Right lobe of liver (tissue), 6 donors: Measurements from ENCODE around the gene KLB. TPM values are rescaled to one million over a fixed set of nuclear protein-coding genes. Genes with fewer than 3 reads are reported as not detected.
A peak's percentile ranks its signal among the peaks of the same experiment; 100 is the strongest.
"Not testable (repeated sequence)": the region's sequence is repeated elsewhere in the genome, so short reads cannot be mapped to it uniquely, and the experiment has no call there.

Source experiments
- ATAC-seq, 4 donors: fragments of 200-7000 bp; cut with Tn5 transposase; one replicate each; pipeline ENCODE4 v1.9.1; 2020; ENCODE audit warnings: mild to moderate bottlenecking in 4 of 4, moderate library complexity in 4 of 4
- DNase-seq, 3 donors: peaks; one replicate each; pipeline ENCODE4 v3.0.0-alpha.2; 2020
- H3K27ac ChIP-seq, 3 donors: fragments of 200-600 bp; one replicate each; pipeline ENCODE4 v1.8.0; 2022
- H3K27me3 ChIP-seq, 2 donors: fragments of 200-600 bp; one replicate each; pipeline ENCODE4 v1.8.0; 2022
- H3K36me3 ChIP-seq, 4 donors: fragments of 200-600 bp; sonication (generic) in 1 of 4; one replicate each; pipeline versions ENCODE4 v1.5.1 to v1.8.0; 2017 to 2022; ENCODE audit warnings: control low read depth in 1 of 4
- H3K4me1 ChIP-seq, 4 donors: fragments of 200-600 bp; sonication (generic) in 1 of 4; one replicate each; pipeline versions ENCODE4 v1.5.1 to v1.8.0; 2017 to 2022; ENCODE audit warnings: control low read depth in 1 of 4
- H3K4me3 ChIP-seq, 3 donors: fragments of 200-600 bp; one replicate each; pipeline ENCODE4 v1.8.0; 2022
- H3K9me3 ChIP-seq, 4 donors: fragments of 200-600 bp; sonication (generic) in 1 of 4; one replicate each; pipeline versions ENCODE4 v1.5.1 to v1.8.0; 2017 to 2022; ENCODE audit warnings: control low read depth in 1 of 4
- CTCF ChIP-seq, 4 donors: fragments of 200-600 bp in 3 of 4; fragments of 450-650 bp in 1 of 4; IDR thresholded peaks; one replicate each; pipeline versions ENCODE4 v1.5.1 to v1.8.0; 2016 to 2022; ENCODE audit warnings: antibody characterized with exemption in 4 of 4, mild to moderate bottlenecking in 2 of 4
- POLR2A ChIP-seq: fragments of 450-650 bp; IDR thresholded peaks from one replicate; pipeline ENCODE4 v1.6.1; 2017; ENCODE audit warnings: antibody characterized with exemption, mild to moderate bottlenecking
- WGBS: methylation state at CpG from one replicate; pipeline ENCODE4 v1.1.6; 2018; ENCODE audit warnings: low coverage, low lambda C conversion rate; ENCODE audit not compliant: insufficient coverage; ENCODE audit errors: missing lambda C conversion rate; 5-methylcytosine and 5-hydroxymethylcytosine counted together
- intact Hi-C, 2 donors: fragments of 100-400 bp; cut with DNase I; formaldehyde crosslinking; loops; one replicate each; pipeline versions ENCODE4 v1.11.2 to v1.14.1; 2022
- total RNA-seq, 6 experiments: library from RNA; depleted of rRNA in 2 of 6; stranded (reverse); fragments of >200 nt in 2 of 6; fragmentation: NEBNext Ultra II Directional in 3 of 6; extraction: Animal tissue kit (Norgen Biotek cat#: 25700) in 3 of 6; gene quantifications; one replicate each; pipeline versions ENCODE4 v1.1.0 to v1.2.4, GENCODE V29; 2016 to 2023
- donor health status: DM: no; HTN: yes; CAD: no.
- donor health status: DM: no; HTN: no; CAD: no.
- donor health status: DM: no; HTN: no; CAD: no.
- donor health status: DM: no; HTN: yes; CAD: no.
- donor health status: DM: no; HTN: yes; CAD: no.

The KLB gene
- total RNA-seq, 6 experiments from 2014 or later: 12.3 to 54.5 (median 17.5) TPM

DNA sequence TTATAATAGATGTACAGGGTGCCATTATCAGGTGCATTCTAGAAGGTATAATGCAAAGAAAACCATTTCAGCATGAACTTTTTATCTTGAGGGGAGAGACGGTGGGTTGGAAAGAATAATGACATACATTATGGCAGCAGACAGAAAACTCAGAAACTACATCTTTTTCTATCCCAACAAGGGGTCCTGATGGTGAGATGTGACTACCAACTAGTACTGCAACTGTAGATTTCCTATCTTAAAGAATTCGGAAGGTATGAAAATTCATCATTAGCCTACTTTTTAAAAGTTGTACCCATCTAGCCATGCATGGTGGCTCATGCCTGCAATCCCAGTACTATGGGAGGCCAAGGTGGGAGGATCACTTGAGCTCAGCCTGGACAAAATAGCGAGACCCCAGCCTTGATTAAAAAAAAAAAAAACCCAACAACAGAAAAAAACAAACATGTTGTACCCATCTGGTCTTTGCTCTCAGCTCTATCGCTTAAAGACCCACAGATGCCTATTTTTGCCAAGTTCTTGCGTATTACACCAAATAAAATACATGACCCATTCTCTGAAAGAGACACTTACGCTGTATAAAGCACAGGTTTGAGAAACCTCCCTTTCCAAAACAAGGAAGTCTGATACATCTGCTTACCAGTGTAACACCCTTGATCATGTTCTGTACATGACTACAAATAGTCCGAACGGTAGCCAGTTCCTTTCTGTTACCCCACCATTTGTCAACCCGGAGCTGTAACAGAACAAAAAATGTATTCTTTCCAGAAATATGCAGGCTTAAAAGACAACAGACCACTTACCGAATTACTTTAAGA is 50.4 kb downstream of the KLB start:
- ATAC-seq: no peak
- 57% methylated on average over 10 of the region's 10 CpGs for WGBS
- intact Hi-C loops: no loop called here
- H3K27me3 ChIP-seq: no peaks in the 10 kb centered on the region
- DNase-seq: no peak
- peak overlapping the region; percentile 63 to 80 (median 69) for H3K4me3 ChIP-seq
- H3K9me3 ChIP-seq: no peaks in the 10 kb centered on the region
- TF ChIP-seq CTCF (IDR thresholded peaks at IDR 0.05): no peak
- TF ChIP-seq POLR2A: no peak
- H3K27ac ChIP-seq: peak overlapping the region in 2 of 3 donors; percentile 84 to 86
- H3K36me3 ChIP-seq: peaks cover 0 to 57% (median 24%) of the 10 kb centered on the region in 4 donors
- H3K4me1 ChIP-seq: peaks cover 0 to 17% (median 4%) of the 10 kb centered on the region in 4 donors

- intact Hi-C loops, H3K9me3 ChIP-seq, DNase-seq, H3K27me3 ChIP-seq: not testable (repeated sequence)
- H3K4me3 ChIP-seq: peak overlapping the region; percentile 63 to 80 (median 69)
- ATAC-seq: peak in 3 of 4 donors; percentile 0 to 3 (median 1)
- 0% methylated on average over 13 of the region's 13 CpGs for WGBS
- H3K27ac ChIP-seq: peak overlapping the region; percentile 84 to 86 (median 86)
- peaks cover 0 to 52% (median 20%) of the 10 kb centered on the region in 4 donors for H3K36me3 ChIP-seq
- H3K4me1 ChIP-seq: peaks cover 0 to 17% (median 4%) of the 10 kb centered on the region in 4 donors
These were observed 51.4 kb downstream of the KLB start for GRCh38 chr4:39458161-39458504.

DNA sequence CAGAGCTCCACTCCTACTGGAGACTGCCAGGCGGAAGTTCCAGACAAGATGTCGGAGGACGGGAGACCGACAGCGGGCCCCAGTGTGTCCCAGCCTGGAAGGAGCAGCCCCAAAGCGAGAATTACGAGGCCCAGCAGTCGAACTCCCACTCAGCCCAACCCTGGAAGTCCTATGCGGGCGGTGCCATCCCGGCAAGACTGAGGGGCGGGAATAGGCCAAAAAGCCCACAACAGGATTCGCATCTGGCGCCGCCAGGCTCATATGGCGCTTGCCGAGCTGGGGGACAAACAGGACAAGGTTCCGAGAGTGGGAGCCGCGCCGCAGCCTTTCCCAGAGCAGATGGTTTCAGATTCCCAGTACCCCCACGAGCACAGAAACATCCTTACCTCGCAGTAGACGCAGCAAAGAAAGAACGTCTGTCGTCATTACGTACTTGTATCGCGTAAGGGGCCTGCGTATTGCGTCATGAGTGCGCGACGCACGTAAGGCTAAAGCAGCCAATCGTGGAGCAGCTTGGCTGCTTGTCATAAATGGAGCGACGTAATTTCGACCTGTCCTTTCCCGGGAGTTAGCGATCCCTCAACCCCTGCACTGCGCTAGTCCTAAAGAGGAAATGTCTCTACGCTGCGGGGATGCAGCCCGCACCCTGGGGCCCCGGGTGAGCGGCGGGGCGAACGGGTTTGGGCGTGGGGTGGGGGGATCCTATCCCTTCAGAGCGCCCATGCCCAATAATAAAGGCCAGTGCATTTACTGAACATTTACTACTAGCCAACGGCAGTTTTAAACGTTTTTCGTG is 52.0 kb downstream of the KLB start, which contains the start of the genes LIAS and RPL9:
Gene LIAS (plus strand): TSS at position 552 of the 796 bp plus-strand sequence. CDS start 62 bp downstream, at position 614.
Gene RPL9 (minus strand): TSS at position 418 of the 796 bp plus-strand sequence. CDS start 483 bp downstream, outside the sequence.
- Histone ChIP-seq H3K36me3 (peaks cover 0 to 52% (median 16%) of the 10 kb centered on the region in 4 donors), H3K27ac (peak within 1 kb of the TSS; percentile 84 to 86 (median 86)), H3K4me3 (peak within 1 kb of the TSS; percentile 63 to 80 (median 69)), H3K27me3 (no peaks in the 10 kb centered on the region), H3K9me3 (no peaks in the 10 kb centered on the region), H3K4me1 (peaks cover 0 to 17% (median 4%) of the 10 kb centered on the region in 4 donors)
- intact Hi-C loops: no loop called here
- ATAC-seq (peak; percentile 91 to 96 (median 92)), DNase-seq (peak; percentile 94 to 96 (median 95))
- TF ChIP-seq POLR2A (peak; percentile 90), CTCF (IDR thresholded peaks at IDR 0.05) (no peak)
- WGBS: 3% methylated on average over 21 of the region's 55 CpGs

DNA sequence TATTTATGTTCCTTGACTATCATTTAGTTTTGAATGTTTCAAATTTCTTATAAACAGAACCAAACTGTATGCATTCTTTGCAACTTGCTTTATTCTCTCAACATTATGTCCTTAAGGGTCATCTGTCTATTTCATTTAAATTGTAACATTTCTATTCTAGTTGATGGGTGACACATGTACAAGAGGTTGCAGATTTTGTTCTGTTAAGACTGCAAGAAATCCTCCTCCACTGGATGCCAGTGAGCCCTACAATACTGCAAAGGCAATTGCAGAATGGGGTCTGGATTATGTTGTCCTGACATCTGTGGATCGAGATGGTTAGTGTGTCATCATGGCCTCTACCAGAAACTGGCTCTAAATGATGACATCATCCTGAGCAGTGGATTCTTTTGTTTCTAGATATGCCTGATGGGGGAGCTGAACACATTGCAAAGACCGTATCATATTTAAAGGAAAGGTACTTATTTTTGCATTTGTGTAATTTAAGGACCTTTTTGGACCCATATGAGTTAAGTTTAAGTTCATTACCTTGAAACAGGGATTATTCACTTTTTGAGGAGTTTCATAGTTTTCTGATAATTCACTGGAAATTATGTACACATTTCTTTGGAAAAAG is 58.3 kb downstream of the KLB start:
- Histone ChIP-seq H3K36me3 (peaks cover 0 to 26% (median 0%) of the 10 kb centered on the region in 4 donors), H3K9me3 (no peaks in the 10 kb centered on the region), H3K4me1 (peaks cover 0 to 21% (median 10%) of the 10 kb centered on the region in 4 donors), H3K4me3 (no peak overlapping the region), H3K27ac (peak overlapping the region in 1 of 3 donors; percentile 88), H3K27me3 (no peaks in the 10 kb centered on the region)
- intact Hi-C loops: no loop called here
- TF ChIP-seq POLR2A: no peak
- peak in 1 of 4 donors; percentile 13 for TF ChIP-seq CTCF (IDR thresholded peaks at IDR 0.05)
- whole genome bisulfite sequencing: 33% methylated on average over 2 of the region's 2 CpGs
- ATAC-seq: peak in 1 of 4 donors; percentile 9
- no peak for DNase-seq
